Thyroid gland (tissue), 4 donors: Measurements from ENCODE around the gene FOXN1.

ENCODE experiments used
- CTCF ChIP-seq, 6 experiments: fragments of 200-600 bp in 3 of 6; fragments of 450-650 bp in 3 of 6; sonication (generic) in 3 of 6; IDR thresholded peaks; one replicate each; pipeline ENCODE4 v1.5.1; 2016 to 2019; ENCODE audit warnings: antibody characterized with exemption in 6 of 6, mild to moderate bottlenecking in 2 of 6, inconsistent platforms in 1 of 6, moderate library complexity in 1 of 6
- POLR2A ChIP-seq, 2 donors: fragments of 450-650 bp; IDR thresholded peaks; one replicate each; pipeline ENCODE4 v1.6.1; 2017; ENCODE audit warnings: antibody characterized with exemption in 2 of 2, mild to moderate bottlenecking in 2 of 2, moderate library complexity in 1 of 2

GRCh38 chr17:28578246-28579195 lies 72.4 kb downstream of the FOXN1 start:
- no peak for TF ChIP-seq CTCF (IDR thresholded peaks at IDR 0.05)
- TF ChIP-seq POLR2A (IDR thresholded peaks at IDR 0.05) = no peak
